RPMI8226 (cell line): ENCODE results near the gene CRPPA.
"Not testable (repeated sequence)": the region's sequence is repeated elsewhere in the genome, so short reads cannot be mapped to it uniquely, and the experiment has no call there.

ENCODE experiments used
- DNase-seq: peaks from one replicate; pipeline ENCODE4 v3.0.0-alpha.2; 2015

The CRPPA gene

GRCh38 chr7:16421333-16422102, at the start of gene CRPPA:
Gene CRPPA, minus strand, starts transcription at chr7:16421538. Its CDS starts 216 bp downstream, at chr7:16421322.
- DNase-seq, result no peak

- DNase-seq, result no peak
These were observed 44.4 kb upstream of the CRPPA start, which contains the start of gene SOSTDC1 for GRCh38 chr7:16465469-16466361. Gene SOSTDC1, minus strand, starts transcription at chr7:16465738. Its CDS starts 70 bp downstream, at chr7:16465668.

- DNase-seq, result no peak
These were observed 42.8 kb upstream of the CRPPA start for GRCh38 chr7:16463949-16464715.

DNA sequence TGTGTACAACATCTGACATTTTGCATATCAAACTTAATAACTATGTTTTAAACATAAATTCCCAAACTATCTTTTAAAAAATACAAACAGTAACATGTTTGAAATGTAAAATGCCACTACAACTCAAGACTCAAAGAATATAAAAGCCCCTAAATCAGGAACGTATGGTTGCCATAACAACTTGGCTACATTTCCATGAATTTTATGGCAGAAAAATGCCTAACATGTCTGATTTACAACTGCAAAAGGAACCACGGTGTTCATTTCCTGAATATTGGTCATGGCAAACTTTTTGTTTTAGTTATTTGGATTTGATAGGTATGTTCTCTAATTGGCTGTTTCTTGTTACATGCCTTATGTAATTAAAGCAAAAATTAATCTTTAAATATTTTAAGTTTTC, 42.2 kb upstream of the CRPPA start:
- DNase-seq, result no peak

DNA sequence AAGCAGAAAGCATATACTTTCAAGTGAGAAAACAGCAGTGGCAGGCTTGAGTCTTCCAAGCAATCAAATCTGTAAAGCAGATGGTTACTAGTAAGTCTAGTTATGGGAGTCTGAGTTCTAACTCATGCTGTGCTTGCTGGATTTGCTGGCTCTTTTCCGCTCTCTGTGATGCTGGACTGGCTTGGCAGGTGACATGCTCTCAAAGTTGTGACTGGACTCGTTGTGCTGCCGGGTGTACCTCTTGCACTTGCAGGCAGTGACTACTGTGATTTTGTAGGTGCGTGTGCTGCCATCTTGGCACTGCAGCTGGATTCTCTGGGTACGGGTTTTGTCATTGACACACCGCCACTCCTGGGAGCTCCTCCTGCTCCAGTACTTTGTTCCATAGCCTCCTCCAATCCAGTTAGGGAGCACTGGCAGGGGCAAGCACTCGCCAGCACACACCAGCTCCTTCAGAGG, 41.1 kb upstream of the CRPPA start:
- DNase-seq, result no peak

- no peak for DNase-seq
These were observed 39.6 kb upstream of the CRPPA start for GRCh38 chr7:16460789-16461493.

- DNase-seq, result not testable (repeated sequence)
These were observed 35.0 kb upstream of the CRPPA start for GRCh38 chr7:16456303-16456702.

DNA sequence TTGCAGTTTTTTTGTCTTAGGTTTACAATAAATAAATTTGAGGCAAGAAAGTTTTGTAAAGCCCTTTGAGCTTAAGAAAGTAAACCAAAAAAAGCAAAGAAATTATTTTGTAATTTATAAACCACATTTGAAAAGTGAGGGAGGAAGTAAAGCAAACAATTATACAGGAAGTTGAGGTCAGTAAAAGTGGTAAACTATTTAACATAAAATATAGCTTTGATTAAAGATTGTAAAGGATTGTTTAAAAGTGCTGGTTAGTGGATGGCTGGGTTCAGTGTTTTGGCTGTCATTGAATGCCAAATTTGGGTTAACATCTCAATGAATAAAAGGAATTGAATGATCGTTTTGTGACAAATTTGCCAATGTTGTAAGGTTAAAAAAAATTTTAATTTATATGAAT, 34.3 kb upstream of the CRPPA start:
- no peak for DNase-seq

DNA sequence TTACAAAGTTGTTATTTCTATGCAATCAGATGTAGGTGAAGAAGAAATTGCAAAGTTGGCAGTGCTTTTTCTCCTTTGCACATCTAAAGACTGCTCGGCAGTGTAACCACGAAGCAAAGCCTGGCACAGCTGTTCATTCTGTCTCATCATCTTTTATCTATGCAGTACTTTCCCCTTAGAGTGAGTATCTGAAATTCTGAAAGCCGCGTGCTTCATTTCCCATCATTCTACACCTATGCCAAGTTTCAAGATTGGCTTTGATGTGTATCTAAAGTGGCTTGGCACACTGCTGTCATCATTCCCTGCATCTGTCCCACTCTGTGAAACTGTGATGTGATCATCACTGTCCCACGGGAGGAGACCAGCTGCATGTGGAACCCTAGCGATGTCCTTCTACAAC, 29.0 kb upstream of the CRPPA start:
- DNase-seq, result no peak

- DNase-seq, result no peak
These were observed 26.5 kb upstream of the CRPPA start for GRCh38 chr7:16447876-16448275.

- DNase-seq, result no peak
These were observed 25.2 kb upstream of the CRPPA start for GRCh38 chr7:16446508-16446907.

DNA sequence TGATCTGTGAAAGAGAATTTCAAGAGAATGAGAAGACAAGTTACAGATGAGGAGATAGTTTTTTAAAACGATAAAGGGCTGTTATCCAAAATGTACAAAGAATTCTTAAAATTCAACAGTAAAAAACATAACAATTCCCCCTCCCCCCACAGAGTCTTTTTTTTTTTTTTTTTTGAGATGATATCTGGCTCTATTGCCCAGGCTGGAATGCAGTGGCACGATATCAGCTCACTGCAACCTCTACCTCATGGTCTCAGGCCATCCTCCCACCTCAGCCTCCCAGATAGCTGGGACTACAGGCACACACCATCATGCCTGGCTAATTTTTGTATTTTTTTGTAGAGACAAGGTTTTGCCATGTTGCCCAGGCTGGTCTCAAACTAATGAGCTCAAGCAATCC, 22.5 kb upstream of the CRPPA start:
- DNase-seq, result not testable (repeated sequence)

- DNase-seq, result no peak
These were observed 17.6 kb upstream of the CRPPA start for GRCh38 chr7:16438988-16439387.

DNA sequence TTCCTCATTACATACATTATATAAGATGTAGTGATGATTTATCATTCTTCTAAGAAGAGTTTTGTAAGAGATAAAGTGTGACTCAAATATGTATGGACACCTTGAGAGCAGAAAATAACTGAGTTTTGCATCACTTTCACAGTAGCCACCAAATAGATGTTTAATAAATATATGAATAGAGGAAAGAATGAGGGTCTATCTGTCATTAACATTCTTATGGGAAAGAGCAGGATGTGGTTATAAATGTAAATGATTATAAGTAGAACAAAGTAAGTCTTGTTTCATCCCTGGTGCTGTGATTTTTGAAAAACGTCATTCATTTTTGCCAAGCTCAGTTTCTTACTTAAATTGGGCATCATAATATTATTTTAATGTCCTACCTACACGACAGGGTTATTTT, 15.0 kb upstream of the CRPPA start:
- no peak for DNase-seq

DNA sequence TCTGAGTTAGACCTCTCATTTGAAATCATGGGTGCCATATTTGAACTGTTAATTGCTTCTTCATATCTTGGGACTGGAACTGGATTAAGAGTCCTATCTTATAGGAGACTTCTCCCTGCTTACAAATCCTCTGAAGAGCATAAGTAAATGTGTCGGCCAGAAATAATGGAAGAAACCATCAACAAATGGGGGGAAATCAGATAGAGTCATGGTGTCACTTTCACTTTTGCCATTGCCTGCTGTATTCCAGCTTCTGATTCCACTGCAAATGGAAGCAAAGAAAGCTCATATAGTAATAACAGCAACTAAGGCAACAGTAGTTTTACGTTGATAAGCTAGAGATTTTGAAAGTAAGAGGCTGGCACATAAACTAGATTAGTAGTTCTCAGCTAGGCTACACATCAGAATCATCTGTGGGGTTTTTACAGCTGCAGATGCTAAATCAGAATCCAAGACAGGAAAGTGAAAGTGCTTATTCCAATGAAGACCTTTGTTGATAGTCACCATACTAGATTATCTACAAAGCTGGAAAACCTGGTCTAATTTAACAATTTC, 12.3 kb upstream of the CRPPA start:
- DNase-seq, result no peak

DNA sequence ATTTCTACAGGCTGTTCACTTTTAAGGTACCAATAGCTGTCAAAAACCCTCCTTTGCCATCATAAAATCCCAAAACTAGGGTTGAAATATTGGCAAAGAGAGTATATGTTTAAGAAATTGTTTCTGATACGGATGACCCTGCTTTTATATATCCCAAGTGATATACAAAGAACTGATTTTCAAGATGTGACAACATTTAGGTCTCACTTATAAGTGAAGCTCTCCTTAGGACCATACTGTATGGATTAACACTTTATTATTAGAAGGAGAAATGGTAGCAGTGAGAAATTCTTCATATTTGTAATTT, 11.0 kb upstream of the CRPPA start:
- DNase-seq, result no peak

GRCh38 chr7:16431646-16432424, 10.5 kb upstream of the CRPPA start:
- DNase-seq, result peak; percentile 47

- DNase-seq, result no peak
These were observed 8.8 kb upstream of the CRPPA start for GRCh38 chr7:16430133-16430532.

GRCh38 chr7:16428672-16429071, 7.3 kb upstream of the CRPPA start:
- DNase-seq, result no peak

DNA sequence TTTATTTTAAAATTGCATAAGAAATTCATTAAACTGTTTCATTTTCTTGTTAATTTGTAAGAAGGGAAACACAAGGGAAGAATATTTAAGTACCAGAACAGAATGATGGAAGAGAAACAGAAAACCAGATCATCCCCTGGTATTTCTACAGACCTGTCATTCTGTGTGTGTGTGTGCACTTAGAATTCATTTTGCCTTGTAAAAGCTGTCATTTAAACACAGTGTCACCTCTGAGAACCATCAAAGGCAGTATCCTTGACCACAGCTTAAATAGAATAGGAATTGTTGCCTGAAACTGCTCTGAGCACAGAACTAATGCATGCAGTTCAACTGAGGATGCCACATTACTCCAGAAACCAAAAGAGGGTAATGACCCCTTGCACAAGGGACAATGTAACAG, 6.8 kb upstream of the CRPPA start:
- DNase-seq, result no peak

- DNase-seq, result no peak
These were observed 2.4 kb upstream of the CRPPA start for GRCh38 chr7:16423761-16424160.
